SH-SY5Y (cell line): Measurements from ENCODE around the gene CNPY4.

Experiments used
- GATA2 ChIP-seq: IDR thresholded peaks from 2 replicates; pipeline ENCODE4 v1.6.1; 2011; ENCODE audit warnings: mild to moderate bottlenecking, low read depth, low read length
- GATA3 ChIP-seq: IDR thresholded peaks from 2 replicates; pipeline ENCODE4 v1.6.1; 2011; ENCODE audit warnings: low read depth, mild to moderate bottlenecking, low read length, moderate library complexity

- no peak for TF ChIP-seq GATA2
- no peak for TF ChIP-seq GATA3
Observed at GRCh38 chr7:100137851-100138760, 18.7 kb downstream of the CNPY4 start.
